Heart left ventricle (tissue), 13 donors: ENCODE measurements around the gene VSTM2L.

ENCODE experiments used
- CTCF ChIP-seq, 12 donors: fragments of 200-600 bp; sonication (generic) in 4 of 12; IDR thresholded peaks; one replicate each; pipeline versions ENCODE4 v1.5.0 to v1.8.0; 2018 to 2022; ENCODE audit warnings: antibody characterized with exemption in 12 of 12, mild to moderate bottlenecking in 5 of 12
- POLR2A ChIP-seq, 2 donors: fragments of 450-650 bp; IDR thresholded peaks; one replicate each; pipeline ENCODE4 v1.6.1; 2017; ENCODE audit warnings: antibody characterized with exemption in 2 of 2, mild to moderate bottlenecking in 2 of 2, moderate library complexity in 2 of 2
- donor health status: ischemic (EF 13 %, LVEDD 7.1; RV severe dilation, severe dysfunction).
- donor health status: DM: no; HTN: yes; CAD: no.
- donor health status: DM: no; HTN: no; CAD: no.
- donor health status: ischemic (EF 25% LVEDD 6.9; RV normal size, moderate dysfunction).
- donor health status: ischemic (EF 25% LVEDD 5.7; RV mildly dilated, moderate dysfunction).
- donor health status: ischemic (EF 35%, LVEDD 5.7; RV mildly dilated, moderate dysfunction).
- donor health status: nonischemic (EF 11% LVEDD 7.7; RV severe dilation, severe dysfunction).
- donor health status: DM: yes; HTN: yes; CAD: no.
- donor health status: PGD.
- donor health status: ischemic (EF 29% LVEDD 5.4; RV normal size, mild dysfunction).
- donor health status: nonischemic (EF 23%, LVEDD 6.1; RV moderate dilation, normal function).

- no peak for TF ChIP-seq CTCF (IDR thresholded peaks at IDR 0.05)
- no peak for TF ChIP-seq POLR2A (IDR thresholded peaks at IDR 0.05)
These were observed 74.4 kb downstream of the VSTM2L start for GRCh38 chr20:37977338-37977737.
